SU-DHL-6 (cell line): ENCODE measurements around the gene CD300H.

Experiments
- CTCF ChIP-seq: fragments of 200-600 bp; sonication (generic); IDR thresholded peaks from one replicate; pipeline ENCODE4 v1.5.1; 2017; ENCODE audit warnings: antibody characterized with exemption, mild to moderate bottlenecking, low read length, moderate library complexity; ENCODE audit not compliant: insufficient read depth, poor library complexity, severe bottlenecking
- EZH2phosphoT487 ChIP-seq: fragments of 200-600 bp; sonication (generic), shearing (Covaris generic); conservative IDR thresholded peaks from 2 replicates; pipeline ENCODE4 v1.6.1; 2018; ENCODE audit warnings: mild to moderate bottlenecking, antibody characterized with exemption, low read length, moderate library complexity, mixed read lengths

DNA sequence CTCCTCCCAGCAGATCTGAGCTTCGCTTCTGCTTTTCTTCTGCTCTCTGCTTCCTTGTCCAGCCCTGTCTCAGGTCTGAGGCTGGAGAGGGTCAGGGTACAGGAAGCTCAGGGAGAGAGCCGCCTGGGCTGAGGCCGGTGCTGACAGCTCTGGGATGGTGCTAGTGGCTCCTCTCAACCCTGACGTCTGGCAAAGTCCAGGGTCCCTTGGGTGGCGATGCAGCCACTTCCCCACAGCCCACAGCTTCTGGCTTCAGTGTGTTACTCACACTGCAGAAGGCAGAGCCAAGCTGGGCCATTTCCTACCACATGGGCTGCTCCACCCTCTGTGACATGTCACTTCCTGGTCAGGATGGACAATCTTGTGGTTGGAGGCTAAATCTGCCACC, 21.5 kb downstream of the CD300H start, which contains the start of gene CD300C:
- TF ChIP-seq CTCF (no peak), EZH2phosphoT487 (no peak)
